GM12801 (cell line): ENCODE measurements around the gene GNG4.

Source experiments
- CTCF ChIP-seq: IDR thresholded peaks from one replicate; pipeline ENCODE4 v1.5.1; 2011; ENCODE audit warnings: control low read depth; ENCODE audit not compliant: insufficient read length; ENCODE audit errors: extremely low read depth

Gene GNG4

GRCh38 chr1:235661568-235661967 is 12.0 kb upstream of the GNG4 start:
- TF ChIP-seq CTCF, result no peak

GRCh38 chr1:235659186-235659771 is 9.7 kb upstream of the GNG4 start:
- no peak for TF ChIP-seq CTCF

GRCh38 chr1:235657747-235658526 is 8.4 kb upstream of the GNG4 start:
- TF ChIP-seq CTCF, result no peak

GRCh38 chr1:235657269-235657668 is 7.7 kb upstream of the GNG4 start:
- TF ChIP-seq CTCF, result no peak

GRCh38 chr1:235652364-235652763 is 2.8 kb upstream of the GNG4 start:
- no peak for TF ChIP-seq CTCF

GRCh38 chr1:235651170-235651806 is 1.7 kb upstream of the GNG4 start:
- TF ChIP-seq CTCF, result no peak

GRCh38 chr1:235650341-235651169 is 971 bp upstream of the GNG4 start:
- no peak for TF ChIP-seq CTCF
